ENCODE results near the gene PDZD2.

Gene PDZD2

DNA sequence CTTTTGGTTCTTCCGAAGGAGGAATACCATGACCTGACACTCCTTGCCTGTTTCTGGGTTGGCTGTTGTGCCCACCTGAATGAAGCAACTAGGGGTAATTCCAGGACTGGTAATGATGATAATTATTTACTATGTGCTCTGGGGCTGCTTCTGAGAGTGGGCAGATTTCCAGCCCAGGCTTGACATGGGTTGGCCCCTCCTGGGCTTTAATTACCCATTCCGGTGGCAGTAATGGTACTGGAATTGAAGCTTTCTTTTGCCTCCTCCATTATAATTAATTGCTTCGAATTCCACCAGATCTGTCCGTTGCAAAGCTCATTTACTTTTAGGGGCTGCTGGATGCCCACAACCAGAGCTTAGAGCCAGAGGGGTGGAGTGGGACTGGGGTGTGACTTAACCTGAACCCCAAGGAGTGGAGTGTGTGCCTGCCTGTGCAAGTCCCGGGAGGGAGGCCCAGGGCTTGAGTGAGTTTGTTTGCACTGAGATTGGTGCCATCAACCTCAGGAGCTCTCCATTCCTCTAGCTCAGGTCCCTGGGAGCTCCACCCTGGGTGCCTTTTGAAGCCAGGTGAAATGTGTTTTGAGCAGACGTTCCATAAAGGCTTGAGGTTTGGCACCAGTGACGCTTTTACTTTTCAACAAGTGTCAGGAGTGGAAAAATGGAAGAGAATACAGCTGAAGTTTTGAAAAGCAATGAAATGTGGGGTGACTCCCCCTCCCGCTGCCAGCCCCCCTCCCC, 214.6 kb downstream of the PDZD2 start:
- Histone ChIP-seq H3K4me3 (no peak overlapping the region), H4K20me1 (no peaks in the 10 kb centered on the region), H3K27me3 (peaks cover 34% of the 10 kb centered on the region), H3K36me3 (no peaks in the 10 kb centered on the region), H3K4me1 (peaks cover 6% of the 10 kb centered on the region; the same call in 1 of the 2 replicates), H3K27ac (no peak overlapping the region), H3K9ac (no peak overlapping the region), H3K9me3 (peaks cover 19% of the 10 kb centered on the region), H3K4me2 (peak overlapping the region; percentile 14; the same call in 1 of the 2 replicates)
- TF ChIP-seq Cebpa-rat (IDR thresholded peaks at IDR 0.05): no peak

- Histone ChIP-seq H3K9ac (no peak overlapping the region), H3K4me2 (peak overlapping the region; percentile 14; the same call in 1 of the 2 replicates), H3K9me3 (peaks cover 27% of the 10 kb centered on the region), H3K27me3 (peaks cover 34% of the 10 kb centered on the region), H3K4me1 (peaks cover 6% of the 10 kb centered on the region; the same call in 1 of the 2 replicates), H3K4me3 (no peak overlapping the region), H4K20me1 (no peaks in the 10 kb centered on the region), H3K27ac (no peak overlapping the region), H3K36me3 (no peaks in the 10 kb centered on the region)
- TF ChIP-seq Cebpa-rat (IDR thresholded peaks at IDR 0.05): no peak
These were observed 215.5 kb downstream of the PDZD2 start for GRCh38 chr5:31854181-31855133.

- H4K20me1 ChIP-seq: no peaks in the 10 kb centered on the region
- peaks cover 34% of the 10 kb centered on the region for H3K27me3 ChIP-seq
- no peak overlapping the region for H3K4me2 ChIP-seq
- H3K4me1 ChIP-seq: peaks cover 6% of the 10 kb centered on the region; the same call in 1 of the 2 replicates
- H3K4me3 ChIP-seq: no peak overlapping the region
- no peak overlapping the region for H3K9ac ChIP-seq
- H3K27ac ChIP-seq: no peak overlapping the region
- peaks cover 37% of the 10 kb centered on the region for H3K9me3 ChIP-seq
- no peaks in the 10 kb centered on the region for H3K36me3 ChIP-seq
- no peak for TF ChIP-seq Cebpa-rat (IDR thresholded peaks at IDR 0.05)
These were observed 216.5 kb downstream of the PDZD2 start for GRCh38 chr5:31855134-31856040.

DNA sequence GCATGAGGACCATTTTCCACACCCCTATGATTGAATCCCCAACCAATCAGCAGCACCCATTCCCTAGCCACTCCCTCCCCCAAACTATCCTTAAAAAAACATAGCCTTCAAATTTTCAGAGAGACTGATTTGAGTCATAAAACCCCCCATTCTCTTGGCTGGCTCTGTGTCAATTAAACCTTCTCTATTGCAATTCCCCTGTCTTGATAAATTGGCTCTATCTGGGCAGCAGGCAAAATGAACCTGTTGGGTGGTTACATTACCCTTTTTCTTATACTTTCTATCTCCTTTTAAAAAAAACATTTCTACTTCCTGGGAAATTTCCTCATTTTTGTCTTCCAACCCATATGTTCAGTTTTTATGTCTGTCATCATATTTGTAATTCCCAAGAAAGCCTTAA, 220.2 kb downstream of the PDZD2 start:
- no peaks in the 10 kb centered on the region for H3K36me3 ChIP-seq
- H3K27ac ChIP-seq: no peak overlapping the region
- peaks cover 40% of the 10 kb centered on the region for H3K9me3 ChIP-seq
- no peak overlapping the region for H3K4me3 ChIP-seq
- H4K20me1 ChIP-seq: no peaks in the 10 kb centered on the region
- no peak overlapping the region for H3K4me2 ChIP-seq
- H3K9ac ChIP-seq: no peak overlapping the region
- H3K27me3 ChIP-seq: peaks cover 25% of the 10 kb centered on the region
- no peaks in the 10 kb centered on the region for H3K4me1 ChIP-seq
- TF ChIP-seq Cebpa-rat (IDR thresholded peaks at IDR 0.05): no peak

- H3K4me3 ChIP-seq: no peak overlapping the region
- H3K9me3 ChIP-seq: peaks cover 28% of the 10 kb centered on the region
These were observed 221.3 kb downstream of the PDZD2 start for GRCh38 chr5:31860278-31860677.

GRCh38 chr5:31860726-31861433, 221.9 kb downstream of the PDZD2 start:
- no peaks in the 10 kb centered on the region for H3K4me1 ChIP-seq
- H4K20me1 ChIP-seq: no peaks in the 10 kb centered on the region
- H3K9ac ChIP-seq: no peak overlapping the region
- H3K4me3 ChIP-seq: no peak overlapping the region
- H3K9me3 ChIP-seq: peaks cover 22% of the 10 kb centered on the region
- H3K36me3 ChIP-seq: no peaks in the 10 kb centered on the region
- H3K27ac ChIP-seq: no peak overlapping the region
- no peak for TF ChIP-seq Cebpa-rat (IDR thresholded peaks at IDR 0.05)
- H3K4me2 ChIP-seq: no peak overlapping the region
- peaks cover 7% of the 10 kb centered on the region; the same call in 1 of the 2 replicates for H3K27me3 ChIP-seq

More at GRCh38 chr5:31860278-31860677, 221.3 kb downstream of the PDZD2 start:
- Histone ChIP-seq H3K27ac (no peak overlapping the region), H3K27me3 (peaks cover 13% of the 10 kb centered on the region), H3K4me2 (no peak overlapping the region), H4K20me1 (no peaks in the 10 kb centered on the region), H3K4me1 (no peaks in the 10 kb centered on the region), H3K36me3 (no peaks in the 10 kb centered on the region), H3K9ac (no peak overlapping the region)
- TF ChIP-seq Cebpa-rat (IDR thresholded peaks at IDR 0.05): no peak

- Histone ChIP-seq H3K4me3 (no peak overlapping the region), H3K36me3 (no peaks in the 10 kb centered on the region), H3K27ac (no peak overlapping the region), H3K9ac (no peak overlapping the region), H4K20me1 (no peaks in the 10 kb centered on the region), H3K4me1 (no peaks in the 10 kb centered on the region), H3K4me2 (no peak overlapping the region), H3K9me3 (peaks cover 22% of the 10 kb centered on the region), H3K27me3 (0 out of 2 replicates have a peak, but pooled peaks cover under 1% of the 10 kb centered on the region)
- TF ChIP-seq Cebpa-rat (IDR thresholded peaks at IDR 0.05): no peak
These were observed 222.7 kb downstream of the PDZD2 start for GRCh38 chr5:31861601-31862000.

- Histone ChIP-seq H3K36me3 (no peaks in the 10 kb centered on the region), H3K4me1 (no peaks in the 10 kb centered on the region), H3K4me2 (no peak overlapping the region), H3K9me3 (peaks cover 18% of the 10 kb centered on the region), H3K27me3 (no peaks in the 10 kb centered on the region), H4K20me1 (no peaks in the 10 kb centered on the region), H3K9ac (no peak overlapping the region), H3K4me3 (no peak overlapping the region), H3K27ac (no peak overlapping the region)
- TF ChIP-seq Cebpa-rat (IDR thresholded peaks at IDR 0.05): no peak
These were observed 225.1 kb downstream of the PDZD2 start for GRCh38 chr5:31863991-31864411.
